GM12874 (cell line): ENCODE results near the gene NDST3.

Source experiments
- TF ChIP-seq, protein P1 (sequence below): IDR thresholded peaks from 2 replicates; pipeline ENCODE4 v1.5.1; 2011; ENCODE audit warnings: low read depth, mild to moderate bottlenecking, control low read depth, low read length, moderate library complexity; ENCODE audit not compliant: insufficient read depth

Gene NDST3

DNA sequence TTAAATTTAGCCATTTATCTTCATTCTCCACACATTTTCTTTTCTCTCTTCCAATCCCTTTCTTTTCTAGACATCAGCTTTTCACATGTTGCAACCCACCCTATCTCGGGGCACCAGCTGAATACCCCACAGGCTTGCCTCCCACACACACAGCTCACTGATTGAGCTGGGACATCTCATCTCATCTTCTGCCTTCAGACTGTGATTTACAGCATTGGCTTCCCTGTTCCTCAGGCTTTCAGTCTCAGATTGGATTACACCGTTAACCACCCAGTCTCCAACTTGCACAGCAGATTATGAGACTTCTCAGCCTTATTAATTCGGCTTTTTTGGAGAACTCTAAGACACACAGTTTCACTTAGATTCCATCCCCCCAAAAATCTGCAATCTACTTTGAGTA is 224.8 kb downstream of the NDST3 start:
- TF ChIP-seq, protein P1, sequence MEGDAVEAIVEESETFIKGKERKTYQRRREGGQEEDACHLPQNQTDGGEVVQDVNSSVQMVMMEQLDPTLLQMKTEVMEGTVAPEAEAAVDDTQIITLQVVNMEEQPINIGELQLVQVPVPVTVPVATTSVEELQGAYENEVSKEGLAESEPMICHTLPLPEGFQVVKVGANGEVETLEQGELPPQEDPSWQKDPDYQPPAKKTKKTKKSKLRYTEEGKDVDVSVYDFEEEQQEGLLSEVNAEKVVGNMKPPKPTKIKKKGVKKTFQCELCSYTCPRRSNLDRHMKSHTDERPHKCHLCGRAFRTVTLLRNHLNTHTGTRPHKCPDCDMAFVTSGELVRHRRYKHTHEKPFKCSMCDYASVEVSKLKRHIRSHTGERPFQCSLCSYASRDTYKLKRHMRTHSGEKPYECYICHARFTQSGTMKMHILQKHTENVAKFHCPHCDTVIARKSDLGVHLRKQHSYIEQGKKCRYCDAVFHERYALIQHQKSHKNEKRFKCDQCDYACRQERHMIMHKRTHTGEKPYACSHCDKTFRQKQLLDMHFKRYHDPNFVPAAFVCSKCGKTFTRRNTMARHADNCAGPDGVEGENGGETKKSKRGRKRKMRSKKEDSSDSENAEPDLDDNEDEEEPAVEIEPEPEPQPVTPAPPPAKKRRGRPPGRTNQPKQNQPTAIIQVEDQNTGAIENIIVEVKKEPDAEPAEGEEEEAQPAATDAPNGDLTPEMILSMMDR, result no peak

DNA sequence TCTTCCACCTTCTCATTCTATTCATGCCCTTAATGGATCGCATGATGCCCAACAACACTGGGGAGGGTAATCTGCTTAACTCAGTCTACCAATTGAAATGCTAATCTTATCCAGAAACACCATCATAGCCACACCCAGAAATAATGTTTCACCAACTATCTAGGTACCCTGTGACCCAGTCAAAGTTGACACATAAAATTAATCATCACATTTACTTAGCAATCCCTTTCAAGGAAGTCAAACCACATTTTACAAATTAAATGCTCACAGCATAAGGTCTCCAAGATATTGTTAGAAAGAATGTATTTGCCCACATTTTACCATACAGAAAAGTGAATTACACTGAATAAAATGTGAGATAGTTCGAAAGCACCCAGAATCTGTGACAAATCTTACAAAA is 226.0 kb downstream of the NDST3 start:
- TF ChIP-seq, protein P1, result no peak

DNA sequence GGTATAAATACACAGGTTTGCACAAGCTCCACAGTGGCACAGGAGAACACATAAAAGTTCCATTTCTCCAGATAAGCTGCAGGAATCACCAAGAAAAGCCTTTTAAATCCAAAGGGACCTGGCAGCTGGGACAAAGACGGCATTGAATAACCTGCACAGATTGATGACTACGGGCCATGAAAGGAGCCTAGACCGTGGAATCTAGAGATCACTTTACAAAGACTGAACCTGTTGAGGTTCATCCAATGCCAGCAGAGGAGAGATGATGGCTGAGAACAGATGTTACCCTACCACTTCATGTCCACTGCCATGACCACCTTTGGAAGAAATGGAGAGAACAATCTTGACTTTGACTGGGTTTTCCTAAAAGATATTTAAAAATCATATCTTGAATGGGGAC is 229.8 kb downstream of the NDST3 start:
- TF ChIP-seq, protein P1, result no peak

DNA sequence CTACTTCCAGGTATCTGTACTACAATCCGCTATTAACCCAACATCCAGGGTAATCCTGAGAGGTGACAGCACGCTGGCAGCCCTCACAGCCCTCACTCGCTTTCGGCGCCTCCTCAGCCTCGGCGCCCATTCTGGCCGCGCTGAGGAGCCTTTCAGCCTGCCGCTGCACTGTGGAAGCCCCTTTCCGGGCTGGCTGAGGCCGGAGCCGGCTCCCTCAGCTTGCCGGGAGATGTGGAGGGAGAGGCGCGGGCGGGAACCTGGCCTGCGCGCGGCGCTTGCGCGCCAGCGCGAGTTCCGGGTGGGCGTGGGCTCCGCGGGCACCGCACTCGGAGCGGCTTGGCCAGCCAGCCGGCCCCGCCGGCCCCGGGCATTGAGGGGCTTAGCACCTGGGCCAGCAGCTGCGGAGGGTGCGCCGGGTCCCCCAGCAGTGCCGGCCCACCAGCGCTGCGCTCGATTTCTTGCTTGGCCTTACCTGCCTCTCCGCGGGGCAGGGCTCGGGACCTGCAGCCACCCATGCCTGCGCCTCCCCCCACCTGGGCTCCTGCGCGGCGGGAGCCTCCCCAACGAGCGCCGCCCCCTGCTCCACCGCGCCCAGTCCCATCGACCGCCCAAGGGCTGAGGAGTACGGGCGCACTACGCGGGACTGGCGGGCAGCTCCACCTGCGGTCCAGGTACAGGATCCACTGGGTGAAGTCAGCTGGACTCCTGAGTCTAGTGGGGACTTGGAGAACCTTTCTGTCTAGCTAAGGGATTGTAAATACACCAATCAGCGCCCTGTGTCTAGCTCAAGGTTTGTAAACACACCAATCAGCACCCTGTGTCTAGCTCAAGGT is 231.2 kb downstream of the NDST3 start:
- TF ChIP-seq, protein P1, result no peak

DNA sequence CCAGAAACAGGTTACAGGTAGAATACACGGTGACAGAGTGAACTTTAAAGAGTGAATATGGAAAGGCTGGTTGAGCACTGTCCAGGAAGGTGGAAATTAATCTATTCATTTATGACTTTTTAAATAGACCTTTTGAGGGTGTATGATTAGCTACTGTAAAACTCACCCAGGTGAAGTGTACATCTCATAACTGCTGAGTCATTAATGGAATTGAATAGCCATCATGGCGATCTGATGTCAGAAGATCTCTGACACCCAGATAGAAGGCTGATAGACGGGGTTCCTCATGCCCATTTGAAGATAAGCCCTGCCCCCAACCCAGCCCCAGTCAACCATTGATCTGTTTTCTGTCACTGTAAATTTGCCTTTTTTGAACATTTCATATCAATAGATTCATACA is 234.5 kb downstream of the NDST3 start:
- TF ChIP-seq, protein P1, result no peak

DNA sequence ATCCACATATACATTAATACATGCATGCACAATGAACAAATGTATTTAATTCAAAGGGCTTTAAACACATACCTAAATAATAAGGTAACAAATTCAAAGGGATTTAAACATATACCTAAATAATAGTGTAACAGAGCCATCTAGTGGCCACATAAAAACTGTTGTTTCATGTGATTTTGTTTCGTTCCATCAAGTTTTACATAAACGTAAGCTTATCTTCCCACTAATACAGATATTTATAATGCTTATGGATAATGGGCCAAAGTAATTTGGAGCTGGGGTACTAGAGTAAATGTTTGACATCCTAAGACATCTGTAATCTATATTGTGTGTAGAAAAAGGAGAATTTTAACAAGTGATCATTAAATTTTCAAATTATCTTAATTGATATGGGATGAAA is 236.2 kb downstream of the NDST3 start:
- TF ChIP-seq, protein P1, result 0 out of 2 replicates have a peak, but pooled peaks have one; percentile 26

DNA sequence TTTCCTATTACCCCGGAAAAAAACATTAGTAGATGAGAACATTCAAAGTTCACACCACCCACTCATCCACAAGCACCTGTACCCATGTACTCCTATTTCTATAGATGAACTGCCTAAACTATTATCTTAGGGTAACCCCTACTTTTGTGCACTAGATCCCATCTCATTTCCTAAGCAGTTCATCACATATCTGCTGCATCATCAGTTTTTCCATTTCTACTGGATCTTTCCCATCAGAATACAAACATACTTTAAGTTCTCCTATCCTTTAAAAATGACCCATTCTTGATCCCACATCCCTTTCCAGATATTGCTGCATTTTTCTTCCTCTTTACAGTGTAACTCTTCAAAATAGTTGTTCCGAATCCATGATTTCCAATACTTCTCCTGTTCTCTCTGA is 237.5 kb downstream of the NDST3 start:
- TF ChIP-seq, protein P1, result no peak
